ENCODE results near the gene ZNF804A. TPM values are rescaled to one million over a fixed set of nuclear protein-coding genes. Genes with fewer than 3 reads are reported as not detected.

Gene ZNF804A
- total RNA-seq, 2 experiments from 2014 or later = not detected

- H3K27ac Mint-ChIP-seq = no peak overlapping the region
- no peaks in the 10 kb centered on the region for H3K4me1 Mint-ChIP-seq
- peaks cover 2% of the 10 kb centered on the region for H3K9me3 Mint-ChIP-seq
- POLR2A ChIA-PET = no interaction called here
- no peaks in the 10 kb centered on the region for H3K36me3 Mint-ChIP-seq (ENCODE audit: low read depth)
- no peaks in the 10 kb centered on the region for H3K27me3 Mint-ChIP-seq
- no peak for DNase-seq
- CTCF ChIA-PET = no interaction called here
- no peak overlapping the region for H3K4me3 Mint-ChIP-seq
Observed at GRCh38 chr2:184637781-184638180, 39.5 kb downstream of the ZNF804A start.

GRCh38 chr2:184644685-184645084 lies 46.4 kb downstream of the ZNF804A start:
- Mint-ChIP-seq H3K36me3 (ENCODE audit: low read depth) (no peaks in the 10 kb centered on the region), H3K9me3 (no peaks in the 10 kb centered on the region), H3K4me3 (no peak overlapping the region), H3K4me1 (no peaks in the 10 kb centered on the region), H3K27ac (no peak overlapping the region), H3K27me3 (no peaks in the 10 kb centered on the region)
- DNase-seq = no peak
- ChIA-PET CTCF (no interaction called here), POLR2A (no interaction called here)

- CTCF ChIA-PET = no interaction called here
- no peak overlapping the region for H3K4me3 Mint-ChIP-seq
- H3K9me3 Mint-ChIP-seq = no peaks in the 10 kb centered on the region
- POLR2A ChIA-PET = no interaction called here
- H3K27ac Mint-ChIP-seq = no peak overlapping the region
- H3K27me3 Mint-ChIP-seq = no peaks in the 10 kb centered on the region
- H3K4me1 Mint-ChIP-seq = no peaks in the 10 kb centered on the region
- DNase-seq = no peak
- H3K36me3 Mint-ChIP-seq (ENCODE audit: low read depth) = no peaks in the 10 kb centered on the region
Observed at GRCh38 chr2:184646177-184646576, 47.8 kb downstream of the ZNF804A start.

- ChIA-PET CTCF (no interaction called here), POLR2A (no interaction called here)
- Mint-ChIP-seq H3K27me3 (no peaks in the 10 kb centered on the region), H3K36me3 (ENCODE audit: low read depth) (no peaks in the 10 kb centered on the region), H3K27ac (no peak overlapping the region), H3K4me1 (no peaks in the 10 kb centered on the region), H3K4me3 (no peak overlapping the region), H3K9me3 (no peaks in the 10 kb centered on the region)
- no peak for DNase-seq
Observed at GRCh38 chr2:184646593-184646992, 48.3 kb downstream of the ZNF804A start.

- H3K27me3 Mint-ChIP-seq = no peaks in the 10 kb centered on the region
- no peaks in the 10 kb centered on the region for H3K36me3 Mint-ChIP-seq (ENCODE audit: low read depth)
- POLR2A ChIA-PET = no interaction called here
- CTCF ChIA-PET = no interaction called here
- no peak for DNase-seq
- H3K9me3 Mint-ChIP-seq = peaks cover 3% of the 10 kb centered on the region
- no peak overlapping the region for H3K27ac Mint-ChIP-seq
- H3K4me3 Mint-ChIP-seq = no peak overlapping the region
- no peaks in the 10 kb centered on the region for H3K4me1 Mint-ChIP-seq
Observed at GRCh38 chr2:184654945-184655344, 56.6 kb downstream of the ZNF804A start.

- no peak for DNase-seq
- CTCF ChIA-PET = no interaction called here
- Mint-ChIP-seq H3K36me3 (ENCODE audit: low read depth) (no peaks in the 10 kb centered on the region), H3K4me1 (no peaks in the 10 kb centered on the region), H3K4me3 (no peak overlapping the region), H3K9me3 (no peaks in the 10 kb centered on the region), H3K27me3 (no peaks in the 10 kb centered on the region), H3K27ac (no peak overlapping the region)
- POLR2A ChIA-PET = no interaction called here
Observed at GRCh38 chr2:184677171-184677570, 78.8 kb downstream of the ZNF804A start.

GRCh38 chr2:184679219-184680018 lies 81.1 kb downstream of the ZNF804A start:
- no peaks in the 10 kb centered on the region for H3K27me3 Mint-ChIP-seq
- no peaks in the 10 kb centered on the region for H3K4me1 Mint-ChIP-seq
- POLR2A ChIA-PET = no interaction called here
- no peak for DNase-seq
- no peaks in the 10 kb centered on the region for H3K36me3 Mint-ChIP-seq (ENCODE audit: low read depth)
- H3K9me3 Mint-ChIP-seq = no peaks in the 10 kb centered on the region
- CTCF ChIA-PET = no interaction called here
- H3K4me3 Mint-ChIP-seq = no peak overlapping the region
- H3K27ac Mint-ChIP-seq = no peak overlapping the region

GRCh38 chr2:184680825-184681224 lies 82.5 kb downstream of the ZNF804A start:
- H3K27ac Mint-ChIP-seq = no peak overlapping the region
- no peak for DNase-seq
- no peaks in the 10 kb centered on the region for H3K4me1 Mint-ChIP-seq
- no peaks in the 10 kb centered on the region for H3K9me3 Mint-ChIP-seq
- POLR2A ChIA-PET = no interaction called here
- H3K36me3 Mint-ChIP-seq (ENCODE audit: low read depth) = no peaks in the 10 kb centered on the region
- CTCF ChIA-PET = no interaction called here
- H3K4me3 Mint-ChIP-seq = no peak overlapping the region
- H3K27me3 Mint-ChIP-seq = no peaks in the 10 kb centered on the region

- no peaks in the 10 kb centered on the region for H3K27me3 Mint-ChIP-seq
- no peak for DNase-seq
- ChIA-PET CTCF (no interaction called here), POLR2A (no interaction called here)
- no peak overlapping the region for H3K4me3 Mint-ChIP-seq
- no peaks in the 10 kb centered on the region for H3K36me3 Mint-ChIP-seq (ENCODE audit: low read depth)
- H3K4me1 Mint-ChIP-seq = no peaks in the 10 kb centered on the region
- H3K27ac Mint-ChIP-seq = no peak overlapping the region
- peaks cover 3% of the 10 kb centered on the region for H3K9me3 Mint-ChIP-seq
Observed at GRCh38 chr2:184681642-184682321, 83.5 kb downstream of the ZNF804A start.

GRCh38 chr2:184683911-184684310 lies 85.6 kb downstream of the ZNF804A start:
- no peaks in the 10 kb centered on the region for H3K36me3 Mint-ChIP-seq (ENCODE audit: low read depth)
- ChIA-PET CTCF (no interaction called here), POLR2A (no interaction called here)
- H3K9me3 Mint-ChIP-seq = peaks cover 4% of the 10 kb centered on the region
- no peaks in the 10 kb centered on the region for H3K27me3 Mint-ChIP-seq
- no peaks in the 10 kb centered on the region for H3K4me1 Mint-ChIP-seq
- no peak for DNase-seq
- H3K27ac Mint-ChIP-seq = no peak overlapping the region
- no peak overlapping the region for H3K4me3 Mint-ChIP-seq

- Mint-ChIP-seq H3K27ac (no peak overlapping the region), H3K4me3 (no peak overlapping the region), H3K4me1 (no peaks in the 10 kb centered on the region), H3K27me3 (no peaks in the 10 kb centered on the region), H3K9me3 (peaks cover 4% of the 10 kb centered on the region), H3K36me3 (ENCODE audit: low read depth) (no peaks in the 10 kb centered on the region)
- POLR2A ChIA-PET = no interaction called here
- DNase-seq = no peak
- CTCF ChIA-PET = no interaction called here
Observed at GRCh38 chr2:184685999-184686841, 87.9 kb downstream of the ZNF804A start.

GRCh38 chr2:184689638-184690037 lies 91.3 kb downstream of the ZNF804A start:
- Mint-ChIP-seq H3K27me3 (no peaks in the 10 kb centered on the region), H3K36me3 (ENCODE audit: low read depth) (no peaks in the 10 kb centered on the region), H3K4me3 (no peak overlapping the region), H3K4me1 (no peaks in the 10 kb centered on the region), H3K9me3 (peaks cover 4% of the 10 kb centered on the region), H3K27ac (no peak overlapping the region)
- ChIA-PET POLR2A (no interaction called here), CTCF (no interaction called here)
- DNase-seq = no peak

- ChIA-PET POLR2A (no interaction called here), CTCF (no interaction called here)
- DNase-seq = no peak
- Mint-ChIP-seq H3K4me3 (no peak overlapping the region), H3K27ac (no peak overlapping the region), H3K27me3 (no peaks in the 10 kb centered on the region), H3K36me3 (ENCODE audit: low read depth) (no peaks in the 10 kb centered on the region), H3K9me3 (no peaks in the 10 kb centered on the region), H3K4me1 (no peaks in the 10 kb centered on the region)
Observed at GRCh38 chr2:184692141-184692734, 93.9 kb downstream of the ZNF804A start.

All from activated CD4-positive, alpha-beta memory T cell treated with anti-CD3 and anti-CD28 coated beads, Interleukin-2, amount 10 ng/mL, durations not matched to agents 7 days and 5 days (primary cell).